Stimulated activated CD8-positive, alpha-beta memory T cell treated with anti-CD3 and anti-CD28 coated beads, Interleukin-7, amount 100 ng/mL, for 24 hours (primary cell): ENCODE results near the gene FGFR1OP2.
A peak's percentile ranks its signal among the peaks of the same experiment; 100 is the strongest.
"Not testable (repeated sequence)": the region's sequence is repeated elsewhere in the genome, so short reads cannot be mapped to it uniquely, and the experiment has no call there.

ENCODE experiments used
- DNase-seq: peaks from one replicate; pipeline ENCODE4 v3.0.0-alpha.2; 2020; ENCODE audit warnings: low read depth

Gene FGFR1OP2

GRCh38 chr12:26941215-26941594 lies 2.9 kb downstream of the FGFR1OP2 start:
- DNase-seq = no peak

DNA sequence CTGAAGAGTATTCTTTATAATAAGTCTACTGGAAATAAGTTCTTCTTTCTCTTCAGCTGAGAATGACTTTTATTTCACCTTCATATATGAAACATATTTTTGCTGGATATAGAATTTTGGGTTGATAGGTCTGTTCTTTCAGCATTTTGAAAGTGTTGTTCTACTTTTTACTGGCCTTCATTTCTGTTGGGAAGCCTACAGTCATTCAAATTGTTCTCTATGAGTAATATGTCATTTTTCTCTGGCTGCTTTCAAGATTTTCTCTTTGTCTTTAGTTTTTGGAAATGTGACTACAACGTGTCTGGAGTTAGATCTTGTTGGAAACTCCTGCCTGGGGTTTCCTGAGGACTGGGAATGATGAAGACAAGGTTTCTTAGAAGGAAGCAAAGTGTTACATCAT lies 10.0 kb downstream of the FGFR1OP2 start:
- no peak for DNase-seq

- DNase-seq = no peak
Observed at GRCh38 chr12:26953447-26953846, 15.2 kb downstream of the FGFR1OP2 start.

- no peak for DNase-seq
Observed at GRCh38 chr12:26954027-26954426, 15.8 kb downstream of the FGFR1OP2 start.

DNA sequence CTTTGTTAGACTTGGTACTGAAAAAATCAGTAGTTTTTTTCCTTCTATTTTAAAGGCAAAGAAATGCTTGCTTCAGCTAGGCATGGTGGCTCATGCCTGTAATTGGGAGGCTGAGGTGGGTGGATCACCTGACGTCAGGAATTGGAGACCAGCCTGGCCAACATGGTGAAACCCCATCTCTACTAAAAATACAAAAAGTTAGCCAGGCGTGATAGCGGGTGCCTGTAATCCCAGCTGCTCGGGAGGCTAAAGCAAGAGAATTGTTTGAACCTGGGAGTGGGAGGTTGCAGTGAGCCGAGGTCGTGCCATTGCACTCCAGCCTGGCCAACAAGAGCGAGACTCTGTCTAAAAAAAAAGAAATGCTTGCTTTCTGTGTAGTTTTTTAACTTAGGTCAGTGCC lies 23.1 kb downstream of the FGFR1OP2 start:
- DNase-seq = not testable (repeated sequence)

DNA sequence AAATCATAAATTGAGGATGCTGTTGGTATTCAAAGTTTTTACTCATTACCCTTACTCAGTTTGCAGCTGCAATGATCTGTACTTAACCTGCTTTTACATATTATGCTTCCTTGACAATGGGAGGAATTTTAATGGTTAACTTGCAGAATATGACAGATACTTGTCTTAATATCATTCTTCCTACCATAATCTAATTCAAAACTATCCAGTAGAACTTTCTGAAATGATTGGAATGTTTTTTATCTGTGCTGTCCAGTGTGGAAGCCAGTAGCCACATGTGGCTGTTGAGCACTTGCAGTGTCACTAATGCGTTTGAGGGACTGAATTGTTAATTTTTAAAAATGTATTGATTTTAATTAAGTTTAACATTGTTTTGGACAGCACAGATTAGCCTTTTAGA lies 23.5 kb downstream of the FGFR1OP2 start:
- no peak for DNase-seq

DNA sequence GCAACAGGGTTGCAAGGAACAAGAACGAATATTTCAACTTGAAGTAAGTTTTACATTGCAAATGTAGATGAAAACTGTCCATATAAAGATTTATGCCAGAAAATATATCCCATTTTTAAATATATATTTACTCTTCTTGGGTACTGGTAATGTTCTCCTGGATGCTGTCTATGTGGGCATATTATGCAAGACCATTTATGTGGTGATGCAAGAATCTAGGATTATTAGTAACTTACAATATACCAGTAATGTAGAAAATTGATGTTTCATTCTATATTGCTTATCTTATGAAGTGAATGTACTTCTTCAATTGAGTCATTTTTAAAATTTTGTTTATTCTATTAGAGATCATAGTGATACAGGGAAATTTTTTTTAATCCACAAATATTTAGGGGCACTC lies 25.1 kb downstream of the FGFR1OP2 start:
- DNase-seq = no peak

GRCh38 chr12:26966842-26967241 lies 28.6 kb downstream of the FGFR1OP2 start:
- no peak for DNase-seq

GRCh38 chr12:26970136-26970535 lies 31.9 kb downstream of the FGFR1OP2 start:
- no peak for DNase-seq

DNA sequence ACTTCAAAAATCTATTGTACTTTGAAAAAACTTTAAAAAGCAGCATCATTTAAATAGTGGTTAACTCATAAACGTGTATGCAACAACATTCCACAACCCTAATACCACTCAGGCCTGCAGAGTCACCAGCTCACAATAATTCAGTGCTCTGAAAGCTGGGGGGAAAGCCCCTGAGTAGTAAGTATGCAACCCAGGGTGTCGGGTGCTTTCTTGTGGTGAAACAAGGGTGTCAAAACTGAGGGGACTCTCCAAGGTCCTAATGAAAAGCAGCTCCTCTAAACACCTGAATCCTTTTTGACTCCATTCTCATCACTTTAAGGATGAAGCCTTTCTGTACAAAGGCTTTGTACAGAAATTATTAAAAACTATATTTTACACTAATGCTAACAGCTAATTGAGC lies 33.7 kb downstream of the FGFR1OP2 start:
- peak; percentile 11 for DNase-seq

DNA sequence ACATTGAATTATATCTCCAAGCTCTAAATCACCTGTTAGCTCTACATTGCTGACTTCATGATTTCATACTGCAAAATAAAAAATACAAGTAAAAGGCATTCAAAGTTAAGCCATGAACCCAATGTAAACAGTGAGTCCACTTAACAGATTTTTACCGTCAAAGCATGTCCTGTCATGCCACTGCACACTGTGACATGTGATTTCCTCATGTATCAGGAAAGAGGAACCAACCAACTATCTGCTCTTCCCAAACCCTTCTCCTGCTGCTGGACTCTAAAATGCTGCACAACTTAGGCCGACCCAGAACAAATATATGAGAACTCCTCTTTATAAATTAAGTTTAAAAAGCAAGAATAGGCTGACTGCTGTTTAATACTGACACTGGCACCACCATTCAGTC lies 38.4 kb downstream of the FGFR1OP2 start:
- DNase-seq = no peak

GRCh38 chr12:26978801-26979200 lies 40.5 kb downstream of the FGFR1OP2 start:
- DNase-seq = no peak

GRCh38 chr12:26979733-26980132 lies 41.5 kb downstream of the FGFR1OP2 start:
- DNase-seq = no peak

DNA sequence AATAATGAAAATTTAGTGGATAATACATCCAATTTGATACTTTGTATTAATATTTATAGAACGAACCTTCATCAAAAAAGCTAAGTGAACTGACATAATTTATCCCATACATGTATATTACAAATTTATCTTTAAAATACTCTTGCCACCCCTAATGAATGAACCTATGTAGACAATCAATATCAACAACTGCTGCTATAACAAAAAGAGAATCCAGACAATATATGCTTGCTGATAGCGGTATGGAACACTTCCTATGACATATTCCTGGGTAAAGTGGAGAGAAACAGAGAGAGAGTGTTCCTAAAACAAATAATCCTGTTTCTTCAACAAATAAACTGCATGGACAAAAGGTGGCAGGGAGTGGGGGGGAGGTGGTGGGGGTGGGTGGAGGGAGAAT lies 44.6 kb downstream of the FGFR1OP2 start:
- DNase-seq = no peak

GRCh38 chr12:26987634-26988424 lies 49.6 kb downstream of the FGFR1OP2 start:
- DNase-seq = no peak

GRCh38 chr12:26988703-26989102 lies 50.4 kb downstream of the FGFR1OP2 start:
- DNase-seq = no peak

GRCh38 chr12:26989873-26990272 lies 51.6 kb downstream of the FGFR1OP2 start:
- DNase-seq = no peak

GRCh38 chr12:26991826-26992225 lies 53.6 kb downstream of the FGFR1OP2 start:
- no peak for DNase-seq

DNA sequence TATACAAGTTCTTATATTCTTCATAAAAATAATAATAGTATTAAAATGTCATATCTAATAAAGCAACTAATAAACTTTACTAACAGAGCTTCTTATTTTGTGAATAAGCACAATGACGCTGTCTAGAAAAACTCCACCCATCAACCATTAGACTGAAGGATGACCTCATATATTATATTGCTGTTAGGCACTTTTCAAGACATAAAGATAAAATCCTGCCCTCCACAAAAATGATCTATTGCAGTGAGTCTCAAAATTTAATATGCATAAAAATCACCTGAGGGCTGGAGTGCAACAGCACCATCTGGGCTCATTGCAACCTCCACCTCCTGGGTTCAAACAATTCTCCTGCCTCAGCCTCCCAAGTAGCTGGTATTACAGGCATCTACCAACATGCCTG lies 55.8 kb downstream of the FGFR1OP2 start:
- no peak for DNase-seq

GRCh38 chr12:26995706-26996105 lies 57.4 kb downstream of the FGFR1OP2 start:
- DNase-seq = no peak

DNA sequence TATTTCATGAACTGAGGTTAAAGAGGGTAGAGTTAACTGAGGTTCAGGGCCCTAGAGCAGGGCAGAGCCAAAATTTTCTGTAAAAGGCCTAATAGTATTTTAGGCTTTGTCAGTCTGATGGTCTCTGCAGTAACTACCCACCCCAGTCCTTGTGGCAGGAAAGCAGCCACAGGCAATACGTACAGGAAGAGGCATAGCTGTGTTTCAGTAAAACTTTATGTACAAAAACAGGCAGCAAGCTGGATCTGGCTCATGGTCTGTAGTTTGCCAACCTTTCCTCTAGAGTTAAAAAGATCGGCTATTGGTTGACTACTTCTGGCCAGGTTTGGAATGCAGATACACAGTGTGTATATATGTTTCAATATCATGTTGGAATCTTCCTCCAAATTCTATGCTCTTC lies 58.7 kb downstream of the FGFR1OP2 start:
- DNase-seq = no peak

DNA sequence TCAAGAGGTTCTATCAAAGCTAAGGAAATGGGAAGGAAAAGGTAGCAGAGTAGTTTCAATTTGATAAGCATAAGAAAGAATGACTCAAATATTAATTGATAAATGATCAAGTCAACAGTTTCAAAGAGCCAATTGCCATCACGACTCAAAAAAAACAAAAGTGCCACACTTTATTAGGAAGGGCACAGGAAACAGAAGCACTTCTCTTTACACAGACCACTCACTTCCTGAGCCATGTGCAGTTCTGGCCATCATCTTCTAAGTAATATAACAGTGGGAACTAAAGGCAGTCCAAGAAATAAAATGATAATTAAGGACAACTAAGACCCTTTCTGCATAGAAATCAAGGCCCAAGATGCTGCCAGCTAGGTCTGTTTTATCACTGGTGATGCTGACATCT lies 62.7 kb downstream of the FGFR1OP2 start:
- no peak for DNase-seq

GRCh38 chr12:27001663-27002062 lies 63.4 kb downstream of the FGFR1OP2 start:
- DNase-seq = no peak

- DNase-seq = no peak
Observed at GRCh38 chr12:27002141-27002540, 63.9 kb downstream of the FGFR1OP2 start.
